SK-N-SH treated with all-trans-retinoic acid at 6 μM for 48 hours (cell line): Measurements from ENCODE around the gene INSRR.

Source experiments
- ATAC-seq: fragments of 200-7000 bp; cut with Tn5 transposase; 3 replicates; pipeline ENCODE4 v1.9.1; 2020; ENCODE audit warnings: mild to moderate bottlenecking, moderate library complexity
- ARNTL ChIP-seq: fragments of 450-650 bp; formaldehyde crosslinking; IDR thresholded peaks from 2 replicates; pipeline ENCODE4 v1.5.0; 2020; ENCODE audit warnings: low read depth, mild to moderate bottlenecking, moderate library complexity, borderline replicate concordance
- BACH2 ChIP-seq: fragments of 250-450 bp; sonication (Bioruptor Pico); IDR thresholded peaks from 2 replicates; pipeline ENCODE4 v1.9.0; 2021; ENCODE audit warnings: mild to moderate bottlenecking, borderline replicate concordance
- CSDC2 ChIP-seq: fragments of 250-450 bp; sonication (Bioruptor Pico); IDR thresholded peaks from 2 replicates; pipeline ENCODE4 v1.5.0; 2020; ENCODE audit warnings: mild to moderate bottlenecking, moderate library complexity
- ESRRG ChIP-seq: fragments of 250-450 bp; sonication (Bioruptor Pico); IDR thresholded peaks from 2 replicates; pipeline ENCODE4 v1.6.1; 2021; ENCODE audit warnings: mild to moderate bottlenecking
- GLIS3 ChIP-seq: fragments of 250-450 bp; sonication (Bioruptor Pico); IDR thresholded peaks from 2 replicates; pipeline ENCODE4 v1.5.0; 2020; ENCODE audit warnings: mild to moderate bottlenecking, moderate library complexity
- ISL1 ChIP-seq: fragments of 250-450 bp; sonication (Bioruptor Pico); IDR thresholded peaks from 2 replicates; pipeline ENCODE4 v2.1.2; 2022; ENCODE audit warnings: mild to moderate bottlenecking, moderate library complexity
- OSR1 ChIP-seq: fragments of 250-450 bp; sonication (Bioruptor Pico); IDR thresholded peaks from 2 replicates; pipeline ENCODE4 v1.8.0; 2022; ENCODE audit warnings: moderate library complexity, mild to moderate bottlenecking, inconsistent platforms
- PPARA ChIP-seq: fragments of 250-450 bp; sonication (Bioruptor Pico); IDR thresholded peaks from 2 replicates; pipeline ENCODE4 v1.5.0; 2020; ENCODE audit warnings: mild to moderate bottlenecking, borderline replicate concordance
- TOX ChIP-seq: fragments of 250-450 bp; sonication (Bioruptor Pico); IDR thresholded peaks from 2 replicates; pipeline ENCODE4 v1.8.0; 2021; ENCODE audit warnings: mild to moderate bottlenecking, moderate library complexity, borderline replicate concordance
- ZC3H10 ChIP-seq: fragments of 250-450 bp; sonication (Bioruptor Pico); IDR thresholded peaks from 2 replicates; pipeline ENCODE4 v1.5.1; 2021; ENCODE audit warnings: mild to moderate bottlenecking, moderate library complexity
- ZFP3 ChIP-seq: fragments of 250-450 bp; sonication (Bioruptor Pico); IDR thresholded peaks from 2 replicates; pipeline ENCODE4 v1.5.0; 2020; ENCODE audit warnings: mild to moderate bottlenecking, moderate library complexity
- ZFP30 ChIP-seq: fragments of 450-650 bp; formaldehyde crosslinking; IDR thresholded peaks from 2 replicates; pipeline ENCODE4 v1.5.0; 2022; ENCODE audit warnings: mild to moderate bottlenecking, moderate library complexity
- ZNF565 ChIP-seq: fragments of 450-650 bp; formaldehyde crosslinking; conservative IDR thresholded peaks from 2 replicates; pipeline ENCODE4 v1.5.0; 2020; ENCODE audit warnings: low read depth, mild to moderate bottlenecking, moderate library complexity
- ZNF70 ChIP-seq: fragments of 450-650 bp; formaldehyde crosslinking; IDR thresholded peaks from 2 replicates; pipeline ENCODE4 v1.5.0; 2020; ENCODE audit warnings: mild to moderate bottlenecking, moderate library complexity
- TF ChIP-seq, protein P1 (sequence below): fragments of 250-450 bp; sonication (Bioruptor Pico); IDR thresholded peaks from 2 replicates; pipeline ENCODE4 v1.8.0; 2020; ENCODE audit warnings: mild to moderate bottlenecking, moderate library complexity, borderline replicate concordance
- TF ChIP-seq, protein P2 (sequence below): fragments of 250-450 bp; sonication (Bioruptor Pico); IDR thresholded peaks from 2 replicates; pipeline ENCODE4 v1.8.0; 2021; ENCODE audit warnings: low read depth, mild to moderate bottlenecking, moderate library complexity, borderline replicate concordance
- TF ChIP-seq, protein P3 (sequence below): fragments of 250-450 bp; sonication (Bioruptor Pico); IDR thresholded peaks from 2 replicates; pipeline ENCODE4 v1.5.0; 2020; ENCODE audit warnings: mild to moderate bottlenecking, moderate library complexity
- TF ChIP-seq, protein P4 (sequence below): fragments of 250-450 bp; sonication (Bioruptor Pico); IDR thresholded peaks from 2 replicates; pipeline ENCODE4 v1.5.1; 2020; ENCODE audit warnings: low read depth, mild to moderate bottlenecking, moderate library complexity

INSRR gene

DNA sequence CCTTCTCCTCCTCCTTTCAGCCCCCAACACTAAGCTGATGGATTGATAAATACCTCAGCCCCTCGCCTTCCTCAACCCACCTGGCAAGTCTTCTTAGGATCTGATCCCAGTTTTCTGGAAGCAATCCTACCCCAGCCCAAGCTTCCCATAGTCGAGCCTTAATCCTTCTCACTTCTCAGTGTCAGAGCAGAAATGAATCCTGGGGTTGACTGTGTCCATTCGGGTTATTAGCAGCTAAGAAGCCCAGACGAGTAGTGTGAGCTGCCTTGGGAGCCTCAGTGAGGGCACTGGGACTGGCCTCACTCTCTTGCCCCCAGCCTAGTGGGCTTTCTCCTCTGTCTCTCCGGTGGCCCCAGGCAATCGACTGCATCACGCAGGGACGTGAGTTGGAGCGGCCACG lies 22.2 kb upstream of the INSRR start:
- TF ChIP-seq OSR1 (no peak), ESRRG (CRISPR knock-in tag) (no peak), ZC3H10 (CRISPR knock-in tag) (no peak), ZNF70 (CRISPR knock-in tag) (no peak), ARNTL (CRISPR knock-in tag) (no peak), ZNF565 (CRISPR knock-in tag) (no peak), ISL1 (CRISPR knock-in tag) (no peak), ZFP3 (CRISPR knock-in tag) (no peak), PPARA (CRISPR knock-in tag) (no peak), BACH2 (CRISPR knock-in tag) (no peak), GLIS3 (CRISPR knock-in tag) (no peak)
- TF ChIP-seq, protein P1, sequence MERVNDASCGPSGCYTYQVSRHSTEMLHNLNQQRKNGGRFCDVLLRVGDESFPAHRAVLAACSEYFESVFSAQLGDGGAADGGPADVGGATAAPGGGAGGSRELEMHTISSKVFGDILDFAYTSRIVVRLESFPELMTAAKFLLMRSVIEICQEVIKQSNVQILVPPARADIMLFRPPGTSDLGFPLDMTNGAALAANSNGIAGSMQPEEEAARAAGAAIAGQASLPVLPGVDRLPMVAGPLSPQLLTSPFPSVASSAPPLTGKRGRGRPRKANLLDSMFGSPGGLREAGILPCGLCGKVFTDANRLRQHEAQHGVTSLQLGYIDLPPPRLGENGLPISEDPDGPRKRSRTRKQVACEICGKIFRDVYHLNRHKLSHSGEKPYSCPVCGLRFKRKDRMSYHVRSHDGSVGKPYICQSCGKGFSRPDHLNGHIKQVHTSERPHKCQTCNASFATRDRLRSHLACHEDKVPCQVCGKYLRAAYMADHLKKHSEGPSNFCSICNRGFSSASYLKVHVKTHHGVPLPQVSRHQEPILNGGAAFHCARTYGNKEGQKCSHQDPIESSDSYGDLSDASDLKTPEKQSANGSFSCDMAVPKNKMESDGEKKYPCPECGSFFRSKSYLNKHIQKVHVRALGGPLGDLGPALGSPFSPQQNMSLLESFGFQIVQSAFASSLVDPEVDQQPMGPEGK (CRISPR knock-in tag), result no peak
- TF ChIP-seq, protein P2, sequence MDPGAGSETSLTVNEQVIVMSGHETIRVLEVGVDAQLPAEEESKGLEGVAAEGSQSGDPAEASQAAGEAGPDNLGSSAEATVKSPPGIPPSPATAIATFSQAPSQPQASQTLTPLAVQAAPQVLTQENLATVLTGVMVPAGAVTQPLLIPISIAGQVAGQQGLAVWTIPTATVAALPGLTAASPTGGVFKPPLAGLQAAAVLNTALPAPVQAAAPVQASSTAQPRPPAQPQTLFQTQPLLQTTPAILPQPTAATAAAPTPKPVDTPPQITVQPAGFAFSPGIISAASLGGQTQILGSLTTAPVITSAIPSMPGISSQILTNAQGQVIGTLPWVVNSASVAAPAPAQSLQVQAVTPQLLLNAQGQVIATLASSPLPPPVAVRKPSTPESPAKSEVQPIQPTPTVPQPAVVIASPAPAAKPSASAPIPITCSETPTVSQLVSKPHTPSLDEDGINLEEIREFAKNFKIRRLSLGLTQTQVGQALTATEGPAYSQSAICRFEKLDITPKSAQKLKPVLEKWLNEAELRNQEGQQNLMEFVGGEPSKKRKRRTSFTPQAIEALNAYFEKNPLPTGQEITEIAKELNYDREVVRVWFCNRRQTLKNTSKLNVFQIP, result no peak
- TF ChIP-seq, protein P3, sequence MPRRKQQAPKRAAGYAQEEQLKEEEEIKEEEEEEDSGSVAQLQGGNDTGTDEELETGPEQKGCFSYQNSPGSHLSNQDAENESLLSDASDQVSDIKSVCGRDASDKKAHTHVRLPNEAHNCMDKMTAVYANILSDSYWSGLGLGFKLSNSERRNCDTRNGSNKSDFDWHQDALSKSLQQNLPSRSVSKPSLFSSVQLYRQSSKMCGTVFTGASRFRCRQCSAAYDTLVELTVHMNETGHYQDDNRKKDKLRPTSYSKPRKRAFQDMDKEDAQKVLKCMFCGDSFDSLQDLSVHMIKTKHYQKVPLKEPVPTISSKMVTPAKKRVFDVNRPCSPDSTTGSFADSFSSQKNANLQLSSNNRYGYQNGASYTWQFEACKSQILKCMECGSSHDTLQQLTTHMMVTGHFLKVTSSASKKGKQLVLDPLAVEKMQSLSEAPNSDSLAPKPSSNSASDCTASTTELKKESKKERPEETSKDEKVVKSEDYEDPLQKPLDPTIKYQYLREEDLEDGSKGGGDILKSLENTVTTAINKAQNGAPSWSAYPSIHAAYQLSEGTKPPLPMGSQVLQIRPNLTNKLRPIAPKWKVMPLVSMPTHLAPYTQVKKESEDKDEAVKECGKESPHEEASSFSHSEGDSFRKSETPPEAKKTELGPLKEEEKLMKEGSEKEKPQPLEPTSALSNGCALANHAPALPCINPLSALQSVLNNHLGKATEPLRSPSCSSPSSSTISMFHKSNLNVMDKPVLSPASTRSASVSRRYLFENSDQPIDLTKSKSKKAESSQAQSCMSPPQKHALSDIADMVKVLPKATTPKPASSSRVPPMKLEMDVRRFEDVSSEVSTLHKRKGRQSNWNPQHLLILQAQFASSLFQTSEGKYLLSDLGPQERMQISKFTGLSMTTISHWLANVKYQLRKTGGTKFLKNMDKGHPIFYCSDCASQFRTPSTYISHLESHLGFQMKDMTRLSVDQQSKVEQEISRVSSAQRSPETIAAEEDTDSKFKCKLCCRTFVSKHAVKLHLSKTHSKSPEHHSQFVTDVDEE (CRISPR knock-in tag), result no peak
- no peak for ATAC-seq

DNA sequence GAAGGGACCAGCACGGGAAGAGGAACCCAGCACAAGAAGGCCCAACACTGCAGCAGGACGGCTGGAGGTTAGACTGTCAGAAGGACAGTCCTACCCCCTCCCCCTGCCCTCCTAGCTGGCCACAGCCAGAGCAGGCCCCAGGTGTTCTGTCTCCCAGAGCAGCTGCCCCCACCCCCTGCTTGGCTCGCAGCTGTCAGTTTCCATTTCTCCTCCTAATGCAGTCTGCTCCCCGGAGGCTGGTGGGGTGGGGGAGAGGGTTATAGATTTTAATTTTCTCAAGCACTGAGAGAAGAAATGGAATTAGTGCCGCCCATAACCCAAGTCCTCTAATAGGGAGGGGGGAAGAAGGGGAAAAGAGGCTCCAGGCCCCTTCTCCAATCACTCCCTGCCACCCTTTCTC lies 21.6 kb upstream of the INSRR start:
- ATAC-seq, result no peak
- TF ChIP-seq ESRRG (CRISPR knock-in tag) (no peak), ZNF70 (CRISPR knock-in tag) (no peak), ZFP30 (CRISPR knock-in tag) (no peak)

DNA sequence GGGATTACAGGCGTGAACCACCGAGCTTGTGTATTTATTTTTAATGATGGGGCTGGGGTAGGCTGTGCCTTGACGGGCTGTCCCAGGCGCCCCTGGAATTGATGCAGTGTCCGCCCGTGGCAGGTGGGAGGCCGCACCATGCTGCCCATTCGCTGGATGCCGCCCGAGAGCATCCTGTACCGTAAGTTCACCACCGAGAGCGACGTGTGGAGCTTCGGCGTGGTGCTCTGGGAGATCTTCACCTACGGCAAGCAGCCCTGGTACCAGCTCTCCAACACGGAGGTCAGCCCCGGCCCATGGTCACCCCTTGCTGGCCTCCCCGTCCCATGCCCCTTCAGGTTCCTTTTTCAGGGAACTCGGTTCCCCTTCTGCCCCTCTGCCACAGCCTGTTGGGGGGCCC lies 21.0 kb upstream of the INSRR start:
- no peak for TF ChIP-seq ISL1 (CRISPR knock-in tag)
- TF ChIP-seq BACH2 (CRISPR knock-in tag), result no peak
- TF ChIP-seq, protein P3 (CRISPR knock-in tag), result no peak
- TF ChIP-seq ESRRG (CRISPR knock-in tag), result no peak
- TF ChIP-seq PPARA (CRISPR knock-in tag), result no peak
- TF ChIP-seq, protein P2, result no peak
- TF ChIP-seq ZFP30 (CRISPR knock-in tag), result no peak
- TF ChIP-seq CSDC2, result no peak
- TF ChIP-seq, protein P4, sequence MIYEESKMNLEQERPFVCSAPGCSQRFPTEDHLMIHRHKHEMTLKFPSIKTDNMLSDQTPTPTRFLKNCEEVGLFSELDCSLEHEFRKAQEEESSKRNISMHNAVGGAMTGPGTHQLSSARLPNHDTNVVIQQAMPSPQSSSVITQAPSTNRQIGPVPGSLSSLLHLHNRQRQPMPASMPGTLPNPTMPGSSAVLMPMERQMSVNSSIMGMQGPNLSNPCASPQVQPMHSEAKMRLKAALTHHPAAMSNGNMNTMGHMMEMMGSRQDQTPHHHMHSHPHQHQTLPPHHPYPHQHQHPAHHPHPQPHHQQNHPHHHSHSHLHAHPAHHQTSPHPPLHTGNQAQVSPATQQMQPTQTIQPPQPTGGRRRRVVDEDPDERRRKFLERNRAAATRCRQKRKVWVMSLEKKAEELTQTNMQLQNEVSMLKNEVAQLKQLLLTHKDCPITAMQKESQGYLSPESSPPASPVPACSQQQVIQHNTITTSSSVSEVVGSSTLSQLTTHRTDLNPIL, result no peak
- no peak for TF ChIP-seq TOX (CRISPR knock-in tag)
- TF ChIP-seq OSR1, result no peak
- TF ChIP-seq ZNF565 (CRISPR knock-in tag), result no peak
- no peak for ATAC-seq
